ENCODE measurements around the gene KCNIP3.

KCNIP3 gene

GRCh38 chr2:95344656-95345055 lies 47.5 kb downstream of the KCNIP3 start:
- H3K9me3 ChIP-seq (ENCODE audit: insufficient read depth, low read length, severe bottlenecking): no peaks in the 10 kb centered on the region
- H3K79me2 ChIP-seq (ENCODE audit: insufficient read depth, low read length): no peaks in the 10 kb centered on the region
- H3K36me3 ChIP-seq (ENCODE audit: insufficient read depth, low read length): no peaks in the 10 kb centered on the region
- DNase-seq (no peak), ATAC-seq (ENCODE audit: insufficient read depth, low read depth) (no peak)
- H3K27me3 ChIP-seq (ENCODE audit: insufficient read depth, low read length, poor library complexity): peaks cover 2% of the 10 kb centered on the region
- H4K20me1 ChIP-seq (ENCODE audit: insufficient read depth, low read length): no peaks in the 10 kb centered on the region
- H3K9ac ChIP-seq (ENCODE audit: low read depth, low read length): no peak overlapping the region
- no peak overlapping the region for H3K4me2 ChIP-seq (ENCODE audit: insufficient read depth, low read length)
- H2AFZ ChIP-seq (ENCODE audit: low read depth, low read length): no peak overlapping the region
- no peak overlapping the region for H3K27ac ChIP-seq (ENCODE audit: low read length)
- no peak for TF ChIP-seq CTCF (IDR thresholded peaks at IDR 0.05; ENCODE audit: borderline replicate concordance, extremely low read depth, low read length, poor library complexity, severe bottlenecking)
- no peak for TF ChIP-seq EZH2 (IDR thresholded peaks at IDR 0.05; ENCODE audit: borderline replicate concordance, low read depth, low read length, severe bottlenecking)
- H3K4me1 ChIP-seq (ENCODE audit: insufficient read depth, low read length): no peaks in the 10 kb centered on the region
- H3K4me3 ChIP-seq (ENCODE audit: low read depth in 1 of 2, low read length in 2 of 2): no peak overlapping the region

- Histone ChIP-seq H3K27me3 (ENCODE audit: insufficient read depth, low read length, poor library complexity) (peaks cover 2% of the 10 kb centered on the region), H3K4me1 (ENCODE audit: insufficient read depth, low read length) (no peaks in the 10 kb centered on the region), H3K9ac (ENCODE audit: low read depth, low read length) (no peak overlapping the region), H2AFZ (ENCODE audit: low read depth, low read length) (no peak overlapping the region), H3K36me3 (ENCODE audit: insufficient read depth, low read length) (no peaks in the 10 kb centered on the region), H3K4me3 (ENCODE audit: low read depth in 1 of 2, low read length in 2 of 2) (no peak overlapping the region), H3K27ac (ENCODE audit: low read length) (no peak overlapping the region), H4K20me1 (ENCODE audit: insufficient read depth, low read length) (no peaks in the 10 kb centered on the region), H3K4me2 (ENCODE audit: insufficient read depth, low read length) (no peak overlapping the region), H3K9me3 (ENCODE audit: insufficient read depth, low read length, severe bottlenecking) (no peaks in the 10 kb centered on the region), H3K79me2 (ENCODE audit: insufficient read depth, low read length) (no peaks in the 10 kb centered on the region)
- ATAC-seq (ENCODE audit: insufficient read depth, low read depth) (no peak), DNase-seq (no peak)
- TF ChIP-seq CTCF (IDR thresholded peaks at IDR 0.05; ENCODE audit: borderline replicate concordance, extremely low read depth, low read length, poor library complexity, severe bottlenecking) (no peak), EZH2 (IDR thresholded peaks at IDR 0.05; ENCODE audit: borderline replicate concordance, low read depth, low read length, severe bottlenecking) (no peak)
Measured at GRCh38 chr2:95345081-95345562, 48.0 kb downstream of the KCNIP3 start.

GRCh38 chr2:95345563-95346230 lies 48.5 kb downstream of the KCNIP3 start:
- peaks cover 2% of the 10 kb centered on the region for H3K27me3 ChIP-seq (ENCODE audit: insufficient read depth, low read length, poor library complexity)

More at GRCh38 chr2:95345563-95346230, 48.5 kb downstream of the KCNIP3 start:
- DNase-seq (no peak), ATAC-seq (ENCODE audit: insufficient read depth, low read depth) (no peak)
- no peak overlapping the region for H3K4me2 ChIP-seq (ENCODE audit: insufficient read depth, low read length)
- no peaks in the 10 kb centered on the region for H4K20me1 ChIP-seq (ENCODE audit: insufficient read depth, low read length)
- no peaks in the 10 kb centered on the region for H3K79me2 ChIP-seq (ENCODE audit: insufficient read depth, low read length)
- H2AFZ ChIP-seq (ENCODE audit: low read depth, low read length): no peak overlapping the region
- H3K4me1 ChIP-seq (ENCODE audit: insufficient read depth, low read length): no peaks in the 10 kb centered on the region
- H3K9me3 ChIP-seq (ENCODE audit: insufficient read depth, low read length, severe bottlenecking): no peaks in the 10 kb centered on the region
- H3K9ac ChIP-seq (ENCODE audit: low read depth, low read length): no peak overlapping the region
- TF ChIP-seq CTCF (IDR thresholded peaks at IDR 0.05; ENCODE audit: borderline replicate concordance, extremely low read depth, low read length, poor library complexity, severe bottlenecking) (no peak), EZH2 (IDR thresholded peaks at IDR 0.05; ENCODE audit: borderline replicate concordance, low read depth, low read length, severe bottlenecking) (no peak)
- no peak overlapping the region for H3K27ac ChIP-seq (ENCODE audit: low read length)
- H3K4me3 ChIP-seq (ENCODE audit: low read depth in 1 of 2, low read length in 2 of 2): no peak overlapping the region
- no peaks in the 10 kb centered on the region for H3K36me3 ChIP-seq (ENCODE audit: insufficient read depth, low read length)
